ENCODE measurements around the gene NECTIN2.
"Not testable (repeated sequence)": the region's sequence is repeated elsewhere in the genome, so short reads cannot be mapped to it uniquely, and the experiment has no call there.

NECTIN2 gene

DNA sequence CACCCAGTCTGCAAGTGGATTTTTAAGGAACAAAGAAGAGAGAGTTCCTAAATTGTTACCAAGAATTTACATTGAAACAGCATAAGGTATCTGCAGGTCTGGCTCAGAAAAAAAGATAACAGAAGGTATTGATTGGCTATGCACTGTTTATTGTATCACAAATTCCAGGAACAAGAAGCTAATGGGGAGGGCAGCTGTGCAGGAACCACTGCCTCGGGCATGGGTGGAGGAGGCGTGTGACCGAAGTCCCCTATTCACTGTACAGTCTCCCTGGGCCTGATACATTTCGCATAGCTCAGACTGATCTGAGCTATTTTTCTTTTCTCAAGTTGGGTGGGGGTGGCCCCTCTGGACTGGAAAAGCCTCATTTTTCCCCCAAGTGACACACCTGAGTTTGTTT, 11.7 kb downstream of the NECTIN2 start:
- ATAC-seq: no peak

DNA sequence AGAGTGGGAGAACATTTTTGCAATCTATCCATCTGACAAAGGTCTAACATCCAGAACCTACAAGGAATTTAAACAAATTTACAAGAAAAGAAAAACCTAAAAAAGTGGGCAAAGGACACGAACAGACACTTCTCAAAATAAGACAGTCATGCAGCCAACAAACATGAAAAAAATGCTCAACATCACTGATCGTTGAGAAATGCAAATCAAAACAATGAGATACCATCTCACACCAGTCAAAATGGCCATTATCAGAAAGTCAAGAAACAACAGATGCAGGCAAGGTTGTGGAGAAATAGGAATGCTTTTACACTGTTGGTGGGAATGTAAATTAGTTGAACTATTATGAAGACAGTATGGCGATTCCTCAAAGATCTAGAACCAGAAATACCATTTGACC, 15.5 kb downstream of the NECTIN2 start:
- 0 out of 2 replicates have a peak, but pooled peaks have one; percentile 48 for TF ChIP-seq TCF4 (CRISPR knock-in tag; IDR thresholded peaks at IDR 0.05; ENCODE audit: borderline replicate concordance)
- not testable (repeated sequence) for ATAC-seq

More for the DNA sequence above, 11.7 kb downstream of the NECTIN2 start:
- TF ChIP-seq ZNF70 (CRISPR knock-in tag; IDR thresholded peaks at IDR 0.05) (no peak), TCF4 (CRISPR knock-in tag; IDR thresholded peaks at IDR 0.05; ENCODE audit: borderline replicate concordance) (no peak), RARB (CRISPR knock-in tag; IDR thresholded peaks at IDR 0.05) (no peak), SNAI2 (CRISPR knock-in tag; IDR thresholded peaks at IDR 0.05) (no peak), ESRRG (CRISPR knock-in tag; IDR thresholded peaks at IDR 0.05) (no peak), ZFP3 (CRISPR knock-in tag; IDR thresholded peaks at IDR 0.05) (no peak), PPARA (CRISPR knock-in tag; IDR thresholded peaks at IDR 0.05; ENCODE audit: borderline replicate concordance) (no peak), ZC3H10 (CRISPR knock-in tag; IDR thresholded peaks at IDR 0.05) (no peak), ZFP30 (CRISPR knock-in tag; IDR thresholded peaks at IDR 0.05) (no peak), ISL1 (CRISPR knock-in tag; IDR thresholded peaks at IDR 0.05) (no peak), BACH2 (CRISPR knock-in tag; IDR thresholded peaks at IDR 0.05; ENCODE audit: borderline replicate concordance) (no peak), OSR1 (CRISPR knock-in tag; IDR thresholded peaks at IDR 0.05) (no peak), CSDC2 (CRISPR knock-in tag; IDR thresholded peaks at IDR 0.05) (no peak), ARNTL (CRISPR knock-in tag; IDR thresholded peaks at IDR 0.05; ENCODE audit: borderline replicate concordance, low read depth) (no peak), ZNF8 (CRISPR knock-in tag; IDR thresholded peaks at IDR 0.05) (no peak)
- TF ChIP-seq, protein P1, sequence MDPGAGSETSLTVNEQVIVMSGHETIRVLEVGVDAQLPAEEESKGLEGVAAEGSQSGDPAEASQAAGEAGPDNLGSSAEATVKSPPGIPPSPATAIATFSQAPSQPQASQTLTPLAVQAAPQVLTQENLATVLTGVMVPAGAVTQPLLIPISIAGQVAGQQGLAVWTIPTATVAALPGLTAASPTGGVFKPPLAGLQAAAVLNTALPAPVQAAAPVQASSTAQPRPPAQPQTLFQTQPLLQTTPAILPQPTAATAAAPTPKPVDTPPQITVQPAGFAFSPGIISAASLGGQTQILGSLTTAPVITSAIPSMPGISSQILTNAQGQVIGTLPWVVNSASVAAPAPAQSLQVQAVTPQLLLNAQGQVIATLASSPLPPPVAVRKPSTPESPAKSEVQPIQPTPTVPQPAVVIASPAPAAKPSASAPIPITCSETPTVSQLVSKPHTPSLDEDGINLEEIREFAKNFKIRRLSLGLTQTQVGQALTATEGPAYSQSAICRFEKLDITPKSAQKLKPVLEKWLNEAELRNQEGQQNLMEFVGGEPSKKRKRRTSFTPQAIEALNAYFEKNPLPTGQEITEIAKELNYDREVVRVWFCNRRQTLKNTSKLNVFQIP (CRISPR knock-in tag; IDR thresholded peaks at IDR 0.05; ENCODE audit: borderline replicate concordance, low read depth): no peak
- TF ChIP-seq, protein P2, sequence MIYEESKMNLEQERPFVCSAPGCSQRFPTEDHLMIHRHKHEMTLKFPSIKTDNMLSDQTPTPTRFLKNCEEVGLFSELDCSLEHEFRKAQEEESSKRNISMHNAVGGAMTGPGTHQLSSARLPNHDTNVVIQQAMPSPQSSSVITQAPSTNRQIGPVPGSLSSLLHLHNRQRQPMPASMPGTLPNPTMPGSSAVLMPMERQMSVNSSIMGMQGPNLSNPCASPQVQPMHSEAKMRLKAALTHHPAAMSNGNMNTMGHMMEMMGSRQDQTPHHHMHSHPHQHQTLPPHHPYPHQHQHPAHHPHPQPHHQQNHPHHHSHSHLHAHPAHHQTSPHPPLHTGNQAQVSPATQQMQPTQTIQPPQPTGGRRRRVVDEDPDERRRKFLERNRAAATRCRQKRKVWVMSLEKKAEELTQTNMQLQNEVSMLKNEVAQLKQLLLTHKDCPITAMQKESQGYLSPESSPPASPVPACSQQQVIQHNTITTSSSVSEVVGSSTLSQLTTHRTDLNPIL (CRISPR knock-in tag; IDR thresholded peaks at IDR 0.05; ENCODE audit: low read depth): no peak
- TF ChIP-seq, protein P3, sequence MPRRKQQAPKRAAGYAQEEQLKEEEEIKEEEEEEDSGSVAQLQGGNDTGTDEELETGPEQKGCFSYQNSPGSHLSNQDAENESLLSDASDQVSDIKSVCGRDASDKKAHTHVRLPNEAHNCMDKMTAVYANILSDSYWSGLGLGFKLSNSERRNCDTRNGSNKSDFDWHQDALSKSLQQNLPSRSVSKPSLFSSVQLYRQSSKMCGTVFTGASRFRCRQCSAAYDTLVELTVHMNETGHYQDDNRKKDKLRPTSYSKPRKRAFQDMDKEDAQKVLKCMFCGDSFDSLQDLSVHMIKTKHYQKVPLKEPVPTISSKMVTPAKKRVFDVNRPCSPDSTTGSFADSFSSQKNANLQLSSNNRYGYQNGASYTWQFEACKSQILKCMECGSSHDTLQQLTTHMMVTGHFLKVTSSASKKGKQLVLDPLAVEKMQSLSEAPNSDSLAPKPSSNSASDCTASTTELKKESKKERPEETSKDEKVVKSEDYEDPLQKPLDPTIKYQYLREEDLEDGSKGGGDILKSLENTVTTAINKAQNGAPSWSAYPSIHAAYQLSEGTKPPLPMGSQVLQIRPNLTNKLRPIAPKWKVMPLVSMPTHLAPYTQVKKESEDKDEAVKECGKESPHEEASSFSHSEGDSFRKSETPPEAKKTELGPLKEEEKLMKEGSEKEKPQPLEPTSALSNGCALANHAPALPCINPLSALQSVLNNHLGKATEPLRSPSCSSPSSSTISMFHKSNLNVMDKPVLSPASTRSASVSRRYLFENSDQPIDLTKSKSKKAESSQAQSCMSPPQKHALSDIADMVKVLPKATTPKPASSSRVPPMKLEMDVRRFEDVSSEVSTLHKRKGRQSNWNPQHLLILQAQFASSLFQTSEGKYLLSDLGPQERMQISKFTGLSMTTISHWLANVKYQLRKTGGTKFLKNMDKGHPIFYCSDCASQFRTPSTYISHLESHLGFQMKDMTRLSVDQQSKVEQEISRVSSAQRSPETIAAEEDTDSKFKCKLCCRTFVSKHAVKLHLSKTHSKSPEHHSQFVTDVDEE (CRISPR knock-in tag; IDR thresholded peaks at IDR 0.05): no peak
- TF ChIP-seq, protein P4, sequence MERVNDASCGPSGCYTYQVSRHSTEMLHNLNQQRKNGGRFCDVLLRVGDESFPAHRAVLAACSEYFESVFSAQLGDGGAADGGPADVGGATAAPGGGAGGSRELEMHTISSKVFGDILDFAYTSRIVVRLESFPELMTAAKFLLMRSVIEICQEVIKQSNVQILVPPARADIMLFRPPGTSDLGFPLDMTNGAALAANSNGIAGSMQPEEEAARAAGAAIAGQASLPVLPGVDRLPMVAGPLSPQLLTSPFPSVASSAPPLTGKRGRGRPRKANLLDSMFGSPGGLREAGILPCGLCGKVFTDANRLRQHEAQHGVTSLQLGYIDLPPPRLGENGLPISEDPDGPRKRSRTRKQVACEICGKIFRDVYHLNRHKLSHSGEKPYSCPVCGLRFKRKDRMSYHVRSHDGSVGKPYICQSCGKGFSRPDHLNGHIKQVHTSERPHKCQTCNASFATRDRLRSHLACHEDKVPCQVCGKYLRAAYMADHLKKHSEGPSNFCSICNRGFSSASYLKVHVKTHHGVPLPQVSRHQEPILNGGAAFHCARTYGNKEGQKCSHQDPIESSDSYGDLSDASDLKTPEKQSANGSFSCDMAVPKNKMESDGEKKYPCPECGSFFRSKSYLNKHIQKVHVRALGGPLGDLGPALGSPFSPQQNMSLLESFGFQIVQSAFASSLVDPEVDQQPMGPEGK (CRISPR knock-in tag; IDR thresholded peaks at IDR 0.05; ENCODE audit: borderline replicate concordance): no peak
- TF ChIP-seq, protein P5, sequence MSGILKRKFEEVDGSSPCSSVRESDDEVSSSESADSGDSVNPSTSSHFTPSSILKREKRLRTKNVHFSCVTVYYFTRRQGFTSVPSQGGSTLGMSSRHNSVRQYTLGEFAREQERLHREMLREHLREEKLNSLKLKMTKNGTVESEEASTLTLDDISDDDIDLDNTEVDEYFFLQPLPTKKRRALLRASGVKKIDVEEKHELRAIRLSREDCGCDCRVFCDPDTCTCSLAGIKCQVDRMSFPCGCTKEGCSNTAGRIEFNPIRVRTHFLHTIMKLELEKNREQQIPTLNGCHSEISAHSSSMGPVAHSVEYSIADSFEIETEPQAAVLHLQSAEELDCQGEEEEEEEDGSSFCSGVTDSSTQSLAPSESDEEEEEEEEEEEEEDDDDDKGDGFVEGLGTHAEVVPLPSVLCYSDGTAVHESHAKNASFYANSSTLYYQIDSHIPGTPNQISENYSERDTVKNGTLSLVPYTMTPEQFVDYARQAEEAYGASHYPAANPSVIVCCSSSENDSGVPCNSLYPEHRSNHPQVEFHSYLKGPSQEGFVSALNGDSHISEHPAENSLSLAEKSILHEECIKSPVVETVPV (CRISPR knock-in tag; IDR thresholded peaks at IDR 0.05): no peak

DNA sequence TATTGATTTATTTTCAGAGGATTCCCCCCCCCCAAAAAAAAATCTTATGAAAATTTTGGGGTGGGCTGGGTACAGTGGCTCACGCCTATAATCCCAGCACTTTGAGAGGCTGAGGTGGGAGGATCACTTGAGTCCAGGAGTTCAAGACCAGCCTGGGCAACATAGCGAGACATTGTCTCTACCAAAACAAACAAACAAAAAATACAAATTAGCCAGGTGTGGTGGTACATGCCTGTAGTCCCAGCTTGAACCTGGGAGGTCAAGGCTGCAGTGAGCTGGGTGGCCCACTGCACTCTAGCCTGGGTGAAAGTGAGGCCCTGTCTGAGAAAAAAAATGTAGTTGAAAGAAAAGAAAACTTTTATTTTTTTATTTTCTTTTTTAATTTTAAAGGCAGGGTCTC, 17.9 kb downstream of the NECTIN2 start:
- no peak for ATAC-seq
- no peak for TF ChIP-seq SNAI2 (CRISPR knock-in tag; IDR thresholded peaks at IDR 0.05)
- no peak for TF ChIP-seq OSR1 (CRISPR knock-in tag; IDR thresholded peaks at IDR 0.05)
- TF ChIP-seq TOX (CRISPR knock-in tag; IDR thresholded peaks at IDR 0.05; ENCODE audit: borderline replicate concordance): no peak
- no peak for TF ChIP-seq ZNF8 (CRISPR knock-in tag; IDR thresholded peaks at IDR 0.05)
- TF ChIP-seq, protein P4 (CRISPR knock-in tag; IDR thresholded peaks at IDR 0.05; ENCODE audit: borderline replicate concordance): no peak

Data from SK-N-SH treated with all-trans-retinoic acid at 6 μM for 48 hours (cell line).